ENCODE measurements around the gene IL17C.
A peak's percentile ranks its signal among the peaks of the same experiment; 100 is the strongest.

Gene IL17C

DNA sequence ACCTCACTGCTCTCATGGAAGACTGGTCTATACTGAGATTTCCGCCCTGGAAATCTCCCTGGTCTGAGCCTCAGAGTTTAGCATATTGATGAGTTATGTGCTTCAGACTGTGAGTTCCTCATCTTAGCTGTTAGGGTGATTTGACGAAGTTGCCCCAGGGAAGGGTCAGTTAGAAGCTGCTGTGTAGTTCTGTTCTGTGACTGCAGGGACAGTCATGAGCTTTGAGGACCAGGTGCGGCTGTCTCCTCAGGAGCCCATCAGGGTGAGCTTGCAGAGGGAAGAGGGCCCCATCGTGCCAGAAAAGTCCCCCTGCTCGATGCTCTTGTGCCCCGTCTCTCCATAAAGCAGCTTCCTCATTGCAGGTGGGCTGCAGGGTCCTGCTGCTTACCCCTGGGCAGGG is 28.3 kb upstream of the IL17C start:
- no peak for DNase-seq

DNA sequence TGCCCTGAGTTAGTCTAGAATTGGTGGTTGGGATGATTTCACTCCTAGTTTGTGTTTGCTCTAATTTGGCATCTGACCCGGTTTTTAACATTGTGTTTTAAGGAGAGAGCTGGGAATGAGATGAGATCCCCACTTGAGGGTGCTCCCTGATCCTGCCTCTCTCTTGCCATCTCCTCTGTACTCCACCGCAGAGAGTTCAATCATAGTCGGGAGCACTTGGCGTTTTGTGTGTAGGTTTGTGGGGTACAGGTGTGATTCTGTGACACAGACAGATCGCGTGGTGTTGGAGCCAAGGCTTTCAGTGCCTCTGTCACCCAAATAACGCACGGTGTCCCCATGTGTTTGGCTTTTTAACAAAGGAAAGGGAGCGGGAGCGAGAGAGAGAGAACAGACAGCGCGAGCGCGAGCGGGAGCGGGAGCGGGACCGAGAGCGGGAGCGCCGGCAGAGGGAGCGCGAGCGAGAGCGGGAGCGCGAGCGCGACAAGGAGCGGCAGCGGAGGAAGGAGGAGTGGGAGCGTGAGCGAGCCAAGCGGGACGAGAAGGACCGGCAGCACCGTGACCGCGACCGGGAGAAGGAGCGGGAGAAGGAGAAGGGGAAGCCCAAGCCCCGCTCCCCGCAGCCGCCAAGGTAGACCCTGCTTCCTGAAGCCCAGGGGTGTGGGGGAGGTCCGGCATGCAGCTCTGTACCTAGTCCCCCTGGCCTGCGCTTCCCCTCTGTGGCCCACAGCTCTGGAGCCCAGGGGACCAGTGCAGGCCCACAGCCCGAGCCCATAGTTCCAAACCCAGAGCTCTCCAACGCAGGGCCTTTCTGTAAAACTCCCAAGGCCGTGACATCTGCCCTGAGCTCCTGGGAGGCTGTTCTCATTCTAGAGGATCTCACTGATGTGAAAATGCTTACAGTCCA is 27.2 kb upstream of the IL17C start:
- DNase-seq, result no peak

DNA sequence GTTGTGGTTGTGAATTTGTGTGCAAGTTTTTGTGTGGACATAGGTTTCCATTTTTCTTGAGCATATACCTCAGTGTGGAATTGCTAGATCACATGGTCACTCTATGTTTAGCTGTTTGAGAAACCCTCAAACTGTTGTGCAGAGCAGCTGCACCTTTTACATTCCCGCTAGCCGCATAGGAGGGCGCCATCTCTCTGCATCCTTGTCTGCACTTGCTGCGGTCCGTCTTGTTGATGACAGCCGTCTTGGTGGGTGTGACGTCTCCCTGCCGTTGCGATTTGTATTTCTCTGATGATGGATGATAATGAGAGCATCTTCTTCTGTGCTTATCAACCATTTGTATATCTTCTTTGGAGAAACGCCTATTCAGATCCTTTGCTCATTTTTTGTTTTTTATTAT is 25.1 kb upstream of the IL17C start:
- DNase-seq, result no peak

- no peak for DNase-seq
These were observed 24.2 kb upstream of the IL17C start for GRCh38 chr16:88613911-88614817.

DNA sequence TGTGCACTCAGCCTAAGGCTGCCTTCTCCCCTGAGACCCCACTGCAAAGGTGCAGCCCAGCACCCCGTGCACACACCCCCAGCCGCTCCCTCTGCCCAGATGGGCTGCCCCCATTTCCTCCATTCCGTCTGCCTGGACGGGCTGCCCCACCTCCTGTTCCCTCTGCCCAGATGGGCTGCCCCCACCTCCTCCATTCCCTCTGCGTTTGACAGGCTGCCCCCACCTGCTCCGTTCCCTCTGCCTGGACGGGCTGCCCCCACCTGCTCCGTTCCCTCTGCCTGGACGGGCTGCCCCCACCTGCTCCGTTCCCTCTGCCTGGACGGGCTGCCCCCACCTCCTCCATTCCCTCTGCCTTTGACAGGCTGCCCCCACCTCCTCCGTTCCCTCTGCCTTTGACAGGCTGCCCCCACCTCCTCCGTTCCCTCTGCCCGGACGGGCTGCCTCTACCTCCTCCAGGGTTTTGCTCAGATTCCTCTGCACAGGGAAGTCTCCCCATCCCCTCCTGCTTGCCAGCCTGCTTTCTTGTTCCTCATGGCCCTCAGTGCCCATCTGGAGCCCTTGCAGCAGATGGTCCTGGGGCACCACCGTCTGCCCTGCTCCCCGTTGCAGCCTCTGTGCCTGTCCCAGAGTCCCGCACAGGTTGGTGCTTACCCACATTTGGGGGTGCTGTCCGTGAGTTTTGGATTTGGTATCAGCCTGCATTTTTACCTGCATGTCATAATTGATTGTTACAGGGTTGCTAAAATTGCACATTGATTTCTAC is 23.4 kb upstream of the IL17C start:
- DNase-seq, result peak; percentile 56

- DNase-seq, result no peak
These were observed 22.1 kb upstream of the IL17C start for GRCh38 chr16:88616320-88616719.

DNA sequence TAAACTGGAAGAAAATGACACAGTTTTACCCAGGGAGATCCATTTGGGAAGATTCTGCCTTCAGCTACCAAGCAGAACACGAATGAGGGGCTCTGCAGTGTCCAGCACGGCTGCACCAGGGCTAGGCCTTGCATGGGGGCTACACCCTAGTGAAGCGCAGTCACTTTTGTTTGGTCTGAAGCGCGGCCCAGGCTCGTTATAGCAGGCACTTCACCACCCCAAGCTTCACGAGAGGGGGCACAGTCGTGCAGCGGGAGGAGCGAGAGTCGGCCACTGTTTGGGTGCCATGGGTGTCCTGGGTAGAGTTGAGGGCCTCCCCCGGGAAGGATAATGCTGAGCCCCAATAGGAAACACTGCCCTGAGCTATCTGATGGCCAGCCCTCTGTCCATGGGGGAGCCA is 21.6 kb upstream of the IL17C start:
- no peak for DNase-seq

GRCh38 chr16:88617268-88618031 is 20.9 kb upstream of the IL17C start:
- no peak for DNase-seq

DNA sequence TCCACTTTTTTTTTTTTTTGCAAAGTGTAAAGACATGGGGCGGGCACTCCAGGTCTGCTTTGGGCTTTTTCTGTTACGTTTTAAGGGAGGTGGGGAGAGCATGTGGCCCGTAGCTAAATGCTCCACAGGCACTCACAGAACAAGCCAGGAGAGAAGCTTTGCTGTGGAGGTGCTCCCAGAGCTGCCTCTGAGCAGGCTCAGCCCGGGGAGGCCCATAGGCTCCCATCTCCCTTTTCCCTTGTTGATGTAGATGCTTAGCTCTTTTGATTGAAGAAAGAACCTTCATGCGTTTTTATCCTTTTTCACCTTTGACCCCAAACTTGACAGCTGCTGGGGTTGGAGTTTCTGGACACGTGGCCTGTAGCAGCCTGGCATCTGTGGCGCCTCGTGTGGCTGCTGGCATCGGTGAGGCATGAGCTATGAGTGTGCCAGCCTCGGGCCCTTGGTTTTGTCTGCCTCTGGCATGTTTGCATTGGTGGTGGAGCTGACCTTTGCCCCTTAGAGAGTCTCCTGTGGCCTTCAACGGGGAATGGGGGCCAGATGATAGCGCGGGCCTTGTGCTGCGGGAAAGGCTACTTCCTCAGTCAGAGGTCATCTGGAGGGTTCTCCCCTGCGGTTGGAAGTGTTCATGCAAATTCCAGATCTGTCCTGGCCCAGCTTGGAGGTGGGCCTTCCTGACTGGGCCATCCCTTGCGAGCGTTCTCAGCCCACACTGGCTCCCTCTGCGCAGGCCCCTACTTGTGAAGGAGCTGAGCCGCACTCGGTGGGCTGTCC is 20.0 kb upstream of the IL17C start:
- DNase-seq, result no peak

- DNase-seq, result no peak
These were observed 19.3 kb upstream of the IL17C start for GRCh38 chr16:88618956-88619667.

- DNase-seq, result no peak
These were observed 18.2 kb upstream of the IL17C start for GRCh38 chr16:88619859-88620815.

GRCh38 chr16:88622125-88622524 is 16.2 kb upstream of the IL17C start:
- DNase-seq, result no peak

GRCh38 chr16:88622866-88623265 is 15.5 kb upstream of the IL17C start:
- no peak for DNase-seq

GRCh38 chr16:88623858-88624257 is 14.5 kb upstream of the IL17C start:
- no peak for DNase-seq

- DNase-seq, result no peak
These were observed 13.9 kb upstream of the IL17C start for GRCh38 chr16:88624481-88624880.

DNA sequence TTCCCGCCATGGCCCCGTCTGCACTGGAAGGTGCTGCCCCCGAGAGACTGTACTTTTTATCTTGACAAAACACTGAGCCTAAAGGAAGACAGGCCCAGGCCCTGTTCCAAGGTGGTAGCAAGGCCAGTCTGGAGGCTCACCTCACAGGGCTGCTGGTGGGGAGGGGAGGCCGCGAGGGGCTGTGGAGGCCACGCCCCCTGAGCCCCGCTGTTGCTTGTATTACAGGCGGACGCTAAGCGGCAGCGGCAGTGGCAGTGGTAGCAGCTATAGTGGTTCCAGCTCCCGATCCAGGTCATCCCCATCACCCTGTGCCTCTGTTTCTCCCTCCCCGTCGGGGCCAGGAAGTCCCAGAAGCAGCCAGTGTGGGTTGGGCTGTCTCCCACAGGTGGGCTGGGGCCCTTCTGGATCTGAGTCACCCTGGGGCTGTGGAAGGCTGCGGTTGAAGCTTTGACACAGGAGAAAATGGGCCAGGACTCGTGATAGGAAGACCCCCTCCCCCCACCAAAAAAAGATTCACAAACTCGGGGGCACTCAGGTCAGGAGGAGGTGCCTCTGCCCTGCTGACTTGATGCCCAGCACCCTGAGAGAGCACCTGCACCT is 13.3 kb upstream of the IL17C start:
- no peak for DNase-seq

GRCh38 chr16:88626646-88627045 is 11.7 kb upstream of the IL17C start:
- no peak for DNase-seq

DNA sequence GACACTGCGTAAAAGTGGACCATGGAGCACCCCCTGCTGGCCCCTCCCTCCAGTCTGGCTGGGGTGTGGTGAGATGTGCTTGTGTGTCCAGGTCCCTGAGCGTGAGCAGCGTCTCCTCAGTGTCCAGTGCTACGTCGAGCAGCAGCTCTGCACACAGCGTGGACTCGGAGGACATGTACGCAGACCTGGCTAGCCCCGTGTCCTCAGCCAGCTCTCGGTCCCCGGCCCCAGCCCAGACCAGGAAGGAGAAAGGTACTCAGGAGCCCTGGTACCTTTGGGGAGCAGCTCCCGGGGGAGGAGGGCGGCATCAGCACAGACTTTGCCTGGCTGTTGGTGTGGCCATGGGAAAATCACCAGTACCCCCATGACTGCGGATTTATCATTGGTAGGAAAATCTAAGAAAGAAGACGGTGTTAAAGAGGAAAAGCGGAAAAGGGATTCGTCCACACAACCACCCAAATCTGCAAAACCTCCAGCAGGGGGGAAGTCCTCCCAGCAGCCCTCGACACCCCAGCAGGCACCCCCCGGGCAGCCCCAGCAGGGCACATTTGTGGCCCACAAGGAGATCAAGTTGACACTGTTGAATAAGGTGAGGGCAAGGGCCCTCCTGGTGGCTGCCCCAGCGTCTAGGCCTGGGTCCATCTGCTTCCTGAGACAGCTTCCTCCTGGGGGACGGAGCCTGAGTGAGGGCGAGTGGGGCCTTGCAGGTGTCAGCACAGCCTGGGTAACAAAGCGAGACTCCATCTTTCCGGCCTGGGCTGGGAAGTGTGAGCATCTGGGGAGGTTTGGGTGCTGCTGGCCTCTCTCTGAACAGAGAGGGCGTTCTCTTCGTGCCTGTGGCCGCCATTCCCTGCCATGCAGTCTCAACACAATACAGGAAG is 10.6 kb upstream of the IL17C start:
- DNase-seq, result no peak

Measured in NCI-H2171 (cell line).